IMR-90 (cell line): ENCODE results near the gene COL4A1. TPM values are rescaled to one million over a fixed set of nuclear protein-coding genes. Genes with fewer than 3 reads are reported as not detected.

Source experiments
- ATAC-seq: fragments of 200-7000 bp; cut with Tn5 transposase; 2 replicates; pipeline ENCODE4 v1.9.1; 2020; ENCODE audit warnings: low read depth, mild to moderate bottlenecking, moderate library complexity
- BruUV-seq: library from RNA; stranded (reverse); fragments of 400-500 nt; replicated peaks from 2 replicates; lab custom pipeline; 2021; lab: Mats Ljungman, UMichigan
- CTCF ChIA-PET: fragments of 300-600 bp; formaldehyde crosslinking; extraction: SDS; loops from one replicate; lab custom pipeline; 2021; ENCODE audit warnings: antibody characterized with exemption; lab: Yijun Ruan, JAX
- POLR2A ChIA-PET: fragments of 300-600 bp; sonication (Branson Sonifier 250); formaldehyde crosslinking; loops from one replicate; lab custom pipeline; 2022; ENCODE audit warnings: antibody characterized with exemption; ENCODE audit not compliant: unreplicated experiment; lab: Charles Lee
- DNase-seq: peaks from one replicate; pipeline ENCODE4 v3.0.0; 2013
- H2AFZ ChIP-seq: replicated peaks from 2 replicates; pipeline ENCODE3; 2013; ENCODE audit warnings: low read length, mild to moderate bottlenecking; ENCODE audit not compliant: poor library complexity
- H2AK5ac ChIP-seq: 2 replicates; pipeline ENCODE4 v1.6.1; 2013; ENCODE audit warnings: low read depth, low read length, inconsistent platforms
- H2AK9ac ChIP-seq: replicated peaks from 2 replicates; pipeline ENCODE3; 2013; ENCODE audit warnings: mild to moderate bottlenecking, low read depth, low read length, moderate library complexity; ENCODE audit not compliant: poor library complexity
- H2BK120ac ChIP-seq: 2 replicates; pipeline ENCODE4 v1.6.1; 2013; ENCODE audit warnings: low read depth, low read length, inconsistent platforms
- H2BK15ac ChIP-seq: 3 replicates; pipeline ENCODE4 v1.6.1; 2013; ENCODE audit warnings: low read depth, low read length, inconsistent platforms
- H2BK20ac ChIP-seq: 2 replicates; pipeline ENCODE4 v1.6.1; 2013; ENCODE audit warnings: low read depth, mild to moderate bottlenecking, inconsistent platforms, low read length, moderate library complexity
- H2BK5ac ChIP-seq: 2 replicates; pipeline ENCODE4 v1.6.1; 2013; ENCODE audit warnings: mild to moderate bottlenecking, low read depth, low read length, inconsistent platforms; ENCODE audit not compliant: poor library complexity, severe bottlenecking
- H3K14ac ChIP-seq: replicated peaks from 2 replicates; pipeline ENCODE4 v1.6.1; 2013; ENCODE audit warnings: low read depth, low read length, inconsistent platforms
- H3K18ac ChIP-seq: 2 replicates; pipeline ENCODE4 v1.6.1; 2013; ENCODE audit warnings: low read depth, low read length, control low read depth
- H3K23ac ChIP-seq: 2 replicates; pipeline ENCODE4 v1.6.1; 2013; ENCODE audit warnings: low read depth, low read length, inconsistent platforms
- H3K27ac ChIP-seq: 2 replicates; pipeline ENCODE4 v1.5.1; 2013; ENCODE audit warnings: mild to moderate bottlenecking, control low read depth, low read length; ENCODE audit not compliant: insufficient read depth
- H3K27me3 ChIP-seq: 2 replicates; pipeline ENCODE4 v1.6.1; 2013; ENCODE audit warnings: low read length; ENCODE audit not compliant: control insufficient read depth, insufficient read depth
- H3K36me3 ChIP-seq: 2 replicates; pipeline ENCODE4 v1.6.1; 2013; ENCODE audit warnings: low read length, mixed read lengths; ENCODE audit not compliant: control insufficient read depth, insufficient read depth
- H3K4ac ChIP-seq: 2 replicates; pipeline ENCODE4 v1.6.1; 2013; ENCODE audit warnings: low read depth, low read length, inconsistent platforms
- H3K4me1 ChIP-seq: 2 replicates; pipeline ENCODE4 v1.6.1; 2013; ENCODE audit warnings: low read length, mixed read lengths; ENCODE audit not compliant: control insufficient read depth, insufficient read depth
- H3K4me2 ChIP-seq: 2 replicates; pipeline ENCODE4 v1.6.1; 2013; ENCODE audit warnings: low read depth, mild to moderate bottlenecking, control low read depth, low read length, moderate library complexity
- H3K4me3 ChIP-seq: 2 replicates; pipeline ENCODE4 v1.5.1; 2013; ENCODE audit warnings: low read depth, mild to moderate bottlenecking, control low read depth, low read length, moderate library complexity; ENCODE audit not compliant: insufficient read depth
- H3K56ac ChIP-seq: 2 replicates; pipeline ENCODE4 v1.6.1; 2013; ENCODE audit warnings: low read length, inconsistent platforms; ENCODE audit not compliant: insufficient read depth; ENCODE audit errors: extremely low read depth
- H3K79me1 ChIP-seq, 2 experiments: 2 replicates each; pipeline ENCODE4 v1.6.1; 2013; ENCODE audit warnings: low read length in 2 of 2, inconsistent platforms in 1 of 2, low read depth in 1 of 2
- H3K9ac ChIP-seq: 2 replicates; pipeline ENCODE4 v1.6.1; 2013; ENCODE audit warnings: low read depth, low read length, control low read depth
- H3K9me1 ChIP-seq: 2 replicates; pipeline ENCODE4 v1.6.1; 2013; ENCODE audit warnings: low read length, inconsistent platforms; ENCODE audit not compliant: insufficient read depth
- H3K9me3 ChIP-seq: 2 replicates; pipeline ENCODE4 v1.6.1; 2013; ENCODE audit warnings: low read length; ENCODE audit not compliant: control insufficient read depth, insufficient read depth
- H4K20me1 ChIP-seq: 2 replicates; pipeline ENCODE4 v1.6.1; 2013; ENCODE audit warnings: low read length, inconsistent platforms; ENCODE audit not compliant: insufficient read depth
- H4K5ac ChIP-seq: 2 replicates; pipeline ENCODE4 v1.6.1; 2013; ENCODE audit warnings: mild to moderate bottlenecking, low read depth, low read length, control low read depth
- H4K8ac ChIP-seq, 2 experiments: 2 replicates each; pipeline ENCODE4 v1.6.1; 2013; ENCODE audit warnings: low read depth in 2 of 2, low read length in 2 of 2, control low read depth in 1 of 2, inconsistent platforms in 1 of 2
- H4K91ac ChIP-seq: 2 replicates; pipeline ENCODE4 v1.6.1; 2013; ENCODE audit warnings: low read depth, low read length, inconsistent platforms; ENCODE audit not compliant: insufficient read depth
- CEBPB ChIP-seq: IDR thresholded peaks from 2 replicates; pipeline ENCODE4 v1.6.1; 2012; ENCODE audit warnings: low read depth, low read length, improper control_type of control experiment
- MAZ ChIP-seq: IDR thresholded peaks from 2 replicates; pipeline ENCODE4 v1.6.1; 2012; ENCODE audit warnings: low read depth, mild to moderate bottlenecking, low read length, improper control_type of control experiment, moderate library complexity, borderline replicate concordance
- NFE2L2 ChIP-seq: fragments of 150-350 bp; IDR thresholded peaks from 2 replicates; pipeline ENCODE4 v1.6.1; 2016; ENCODE audit warnings: low read depth, mild to moderate bottlenecking, low read length
- RCOR1 ChIP-seq: IDR thresholded peaks from 2 replicates; pipeline ENCODE4 v1.6.1; 2012; ENCODE audit warnings: mild to moderate bottlenecking, low read length, improper control_type of control experiment; ENCODE audit not compliant: insufficient replicate concordance
- WGBS, 2 experiments: methylation state at CpG; one replicate each; pipeline versions ENCODE4 v1.1.5 to v1.1.7; 2013; ENCODE audit warnings: missing lambda C conversion rate in 2 of 2; ENCODE audit not compliant: insufficient read length in 1 of 2; ENCODE audit errors: extremely low coverage in 2 of 2; 5-methylcytosine and 5-hydroxymethylcytosine counted together
- dilution Hi-C: fragments of 300-500 bp; cut with HindIII; formaldehyde crosslinking; loops from one replicate; pipeline ENCODE4 v1.14.3; 2018; ENCODE audit warnings: low sequenced_read_pairs; ENCODE audit not compliant: unreplicated experiment
- in situ Hi-C: fragments of 300-500 bp; cut with MboI; formaldehyde crosslinking; loops from 3 replicates; pipeline ENCODE4 v1.14.3; 2019; ENCODE audit warnings: low sequenced_read_pairs, inconsistent platforms, mixed read lengths
- intact Hi-C: fragments of 100-400 bp; cut with micrococcal nuclease; formaldehyde crosslinking; loops from 2 replicates; pipeline ENCODE4 v1.10.0; 2022
- polyA plus RNA-seq, 3 experiments: library from polyadenylated mRNA; depleted of rRNA; stranded (reverse); fragments of >200 nt; gene quantifications; 2 replicates each; pipeline ENCODE4 v1.2.3, GENCODE V29; 2012; ENCODE audit warnings: low replicate concordance in 1 of 3
- total RNA-seq: library from RNA; depleted of rRNA; stranded (reverse); fragments of >200 nt; gene quantifications from 2 replicates; pipeline ENCODE4 v1.2.3, GENCODE V29; 2012
- TF ChIP-seq, protein P1 (sequence below): fragments of 150-350 bp; IDR thresholded peaks from 2 replicates; pipeline ENCODE4 v1.6.1; 2017; ENCODE audit warnings: mild to moderate bottlenecking, antibody characterized with exemption, low read length, low read depth

The COL4A1 gene
- total and polyA plus RNA-seq, 2 of the 4 experiments (the other 2 are of a cell fraction): 230 to 337 TPM

DNA sequence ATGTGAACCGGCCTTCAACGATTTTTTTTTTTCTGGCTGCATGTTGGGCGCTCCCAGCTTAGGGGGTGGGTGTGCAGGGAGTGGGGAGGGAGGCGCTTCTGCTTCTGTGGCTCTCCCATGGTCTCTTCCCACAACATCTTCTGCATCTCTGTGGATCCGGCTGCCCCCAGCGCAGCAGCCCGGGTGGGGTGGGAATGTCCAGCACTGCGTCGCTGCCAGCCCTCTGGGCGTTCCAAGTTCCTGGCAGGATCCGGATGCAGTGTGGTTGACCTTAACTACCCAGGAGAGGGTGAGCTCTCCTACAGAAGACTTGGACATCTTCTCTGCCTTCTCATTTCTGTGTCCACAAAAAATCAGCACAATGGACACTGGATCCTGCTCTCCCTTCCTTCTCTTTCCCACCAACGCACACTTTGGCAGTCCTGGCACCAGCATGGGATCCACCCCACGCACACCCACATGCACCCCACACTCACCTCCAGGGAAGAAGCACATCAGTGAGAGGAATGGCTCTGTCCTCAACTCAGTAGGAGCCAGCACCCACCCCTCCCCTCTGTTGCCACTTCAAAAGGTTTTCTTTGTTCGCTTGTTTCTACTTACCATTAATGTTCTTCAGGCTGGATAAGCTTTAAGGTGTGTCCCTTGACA is 177.3 kb downstream of the COL4A1 start:
- intact Hi-C loops: no loop called here
- in situ Hi-C loops: no loop called here
- Histone ChIP-seq H2BK15ac (no peak overlapping the region), H4K20me1 (no peaks in the 10 kb centered on the region), H2AK9ac (no peak overlapping the region), H2BK20ac (0 out of 2 replicates have a peak overlapping the region, but pooled peaks have one; percentile 72), H3K36me3 (no peaks in the 10 kb centered on the region), H2AFZ (no peak overlapping the region), H3K9ac (no peak overlapping the region), H3K4me2 (no peak overlapping the region), H3K4me3 (no peak overlapping the region), H4K91ac (no peak overlapping the region), H2AK5ac (peak overlapping the region; percentile 84), H2BK5ac (no peak overlapping the region), H3K9me3 (no peaks in the 10 kb centered on the region), H4K5ac (no peak overlapping the region), H3K23ac (no peak overlapping the region), H3K79me1 (no peaks in the 10 kb centered on the region), H3K4me1 (peaks cover 22% of the 10 kb centered on the region), H3K9me1 (peaks cover 22% of the 10 kb centered on the region), H3K27ac (no peak overlapping the region), H4K8ac (no peak overlapping the region), H3K56ac (no peak overlapping the region), H3K14ac (peak overlapping the region; percentile 68; the same call in 1 of the 2 replicates), H3K27me3 (no peaks in the 10 kb centered on the region), H3K18ac (no peak overlapping the region), H2BK120ac (peak overlapping the region; percentile 60; the same call in 1 of the 2 replicates), H3K4ac (peak overlapping the region; percentile 13; the same call in 1 of the 2 replicates)
- dilution Hi-C loops: no loop called here
- no peak for TF ChIP-seq NFE2L2
- TF ChIP-seq CEBPB: no peak
- TF ChIP-seq RCOR1: no peak
- TF ChIP-seq MAZ: no peak
- TF ChIP-seq, protein P1, sequence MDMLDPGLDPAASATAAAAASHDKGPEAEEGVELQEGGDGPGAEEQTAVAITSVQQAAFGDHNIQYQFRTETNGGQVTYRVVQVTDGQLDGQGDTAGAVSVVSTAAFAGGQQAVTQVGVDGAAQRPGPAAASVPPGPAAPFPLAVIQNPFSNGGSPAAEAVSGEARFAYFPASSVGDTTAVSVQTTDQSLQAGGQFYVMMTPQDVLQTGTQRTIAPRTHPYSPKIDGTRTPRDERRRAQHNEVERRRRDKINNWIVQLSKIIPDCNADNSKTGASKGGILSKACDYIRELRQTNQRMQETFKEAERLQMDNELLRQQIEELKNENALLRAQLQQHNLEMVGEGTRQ: no peak
- WGBS, 2 experiments: no CpG with 5 or more reads among the region's 14 CpGs
- BruUV-seq: no TSS peak
- ATAC-seq (no peak), DNase-seq (no peak)
- POLR2A ChIA-PET: no interaction called here
- CTCF ChIA-PET: no interaction called here
